Heart left ventricle (tissue), 13 donors: ENCODE measurements around the gene MBD3.

Experiments used
- CTCF ChIP-seq, 12 donors: fragments of 200-600 bp; sonication (generic) in 4 of 12; IDR thresholded peaks; one replicate each; pipeline versions ENCODE4 v1.5.0 to v1.8.0; 2018 to 2022; ENCODE audit warnings: antibody characterized with exemption in 12 of 12, mild to moderate bottlenecking in 5 of 12
- POLR2A ChIP-seq, 2 donors: fragments of 450-650 bp; IDR thresholded peaks; one replicate each; pipeline ENCODE4 v1.6.1; 2017; ENCODE audit warnings: antibody characterized with exemption in 2 of 2, mild to moderate bottlenecking in 2 of 2, moderate library complexity in 2 of 2
- donor health status: ischemic (EF 13 %, LVEDD 7.1; RV severe dilation, severe dysfunction).
- donor health status: DM: no; HTN: yes; CAD: no.
- donor health status: DM: no; HTN: no; CAD: no.
- donor health status: ischemic (EF 25% LVEDD 6.9; RV normal size, moderate dysfunction).
- donor health status: ischemic (EF 25% LVEDD 5.7; RV mildly dilated, moderate dysfunction).
- donor health status: ischemic (EF 35%, LVEDD 5.7; RV mildly dilated, moderate dysfunction).
- donor health status: nonischemic (EF 11% LVEDD 7.7; RV severe dilation, severe dysfunction).
- donor health status: DM: yes; HTN: yes; CAD: no.
- donor health status: PGD.
- donor health status: ischemic (EF 29% LVEDD 5.4; RV normal size, mild dysfunction).
- donor health status: nonischemic (EF 23%, LVEDD 6.1; RV moderate dilation, normal function).

- no peak for TF ChIP-seq CTCF (IDR thresholded peaks at IDR 0.05)
- no peak for TF ChIP-seq POLR2A (IDR thresholded peaks at IDR 0.05)
Observed at GRCh38 chr19:1575323-1576241, 17.1 kb downstream of the MBD3 start.
